Breast epithelium (tissue), 3 donors: ENCODE data around the gene TLL2.

Source experiments
- POLR2A ChIP-seq: fragments of 450-650 bp; IDR thresholded peaks from one replicate; pipeline ENCODE4 v1.6.1; 2016; ENCODE audit warnings: antibody characterized with exemption, mild to moderate bottlenecking, moderate library complexity
- POLR2AphosphoS5 ChIP-seq, 3 donors: sonication (generic); formaldehyde crosslinking; IDR thresholded peaks; one replicate each; pipeline ENCODE4 v1.6.1; 2017; ENCODE audit warnings: antibody characterized with exemption in 3 of 3
- TF ChIP-seq, protein P1 (sequence below), 3 donors: fragments of 450-650 bp; IDR thresholded peaks; one replicate each; pipeline ENCODE4 v1.5.1; 2016 to 2017; ENCODE audit warnings: antibody characterized with exemption in 3 of 3, mild to moderate bottlenecking in 3 of 3, moderate library complexity in 3 of 3

- TF ChIP-seq, protein P1, sequence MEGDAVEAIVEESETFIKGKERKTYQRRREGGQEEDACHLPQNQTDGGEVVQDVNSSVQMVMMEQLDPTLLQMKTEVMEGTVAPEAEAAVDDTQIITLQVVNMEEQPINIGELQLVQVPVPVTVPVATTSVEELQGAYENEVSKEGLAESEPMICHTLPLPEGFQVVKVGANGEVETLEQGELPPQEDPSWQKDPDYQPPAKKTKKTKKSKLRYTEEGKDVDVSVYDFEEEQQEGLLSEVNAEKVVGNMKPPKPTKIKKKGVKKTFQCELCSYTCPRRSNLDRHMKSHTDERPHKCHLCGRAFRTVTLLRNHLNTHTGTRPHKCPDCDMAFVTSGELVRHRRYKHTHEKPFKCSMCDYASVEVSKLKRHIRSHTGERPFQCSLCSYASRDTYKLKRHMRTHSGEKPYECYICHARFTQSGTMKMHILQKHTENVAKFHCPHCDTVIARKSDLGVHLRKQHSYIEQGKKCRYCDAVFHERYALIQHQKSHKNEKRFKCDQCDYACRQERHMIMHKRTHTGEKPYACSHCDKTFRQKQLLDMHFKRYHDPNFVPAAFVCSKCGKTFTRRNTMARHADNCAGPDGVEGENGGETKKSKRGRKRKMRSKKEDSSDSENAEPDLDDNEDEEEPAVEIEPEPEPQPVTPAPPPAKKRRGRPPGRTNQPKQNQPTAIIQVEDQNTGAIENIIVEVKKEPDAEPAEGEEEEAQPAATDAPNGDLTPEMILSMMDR (IDR thresholded peaks at IDR 0.05): no peak
- TF ChIP-seq POLR2A (no peak), POLR2AphosphoS5 (IDR thresholded peaks at IDR 0.05) (no peak)
Measured at GRCh38 chr10:96317067-96317833, 196.5 kb downstream of the TLL2 start.
